Measurements from ENCODE around the gene NDUFB5. TPM values are rescaled to one million over a fixed set of nuclear protein-coding genes. Genes with fewer than 3 reads are reported as not detected.
"Not testable (repeated sequence)": the region's sequence is repeated elsewhere in the genome, so short reads cannot be mapped to it uniquely, and the experiment has no call there.

Gene NDUFB5
- polyA plus RNA-seq, 4 donors, result 202 to 248 (median 228) TPM

DNA sequence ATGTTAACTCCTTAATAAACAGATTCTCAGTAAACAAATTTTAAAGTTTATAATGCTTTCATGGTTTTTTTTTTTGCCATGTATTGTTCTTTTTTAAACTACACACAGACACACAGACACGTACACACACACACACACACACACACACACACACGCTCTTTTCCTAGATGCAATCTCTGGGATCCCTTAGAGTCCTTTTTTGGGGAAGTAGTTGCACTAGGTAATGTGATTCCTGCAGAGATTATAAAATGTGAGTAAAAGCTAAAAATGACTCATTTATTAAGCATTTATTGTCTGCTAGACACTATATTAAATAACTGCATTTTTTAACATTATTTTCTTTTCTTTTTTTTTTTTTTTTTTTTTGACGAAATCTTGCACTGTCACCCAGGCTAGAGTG, 19.9 kb downstream of the NDUFB5 start:
- no peak for DNase-seq (ENCODE audit: low read depth in 4 of 4, low spot score in 3 of 4)

DNA sequence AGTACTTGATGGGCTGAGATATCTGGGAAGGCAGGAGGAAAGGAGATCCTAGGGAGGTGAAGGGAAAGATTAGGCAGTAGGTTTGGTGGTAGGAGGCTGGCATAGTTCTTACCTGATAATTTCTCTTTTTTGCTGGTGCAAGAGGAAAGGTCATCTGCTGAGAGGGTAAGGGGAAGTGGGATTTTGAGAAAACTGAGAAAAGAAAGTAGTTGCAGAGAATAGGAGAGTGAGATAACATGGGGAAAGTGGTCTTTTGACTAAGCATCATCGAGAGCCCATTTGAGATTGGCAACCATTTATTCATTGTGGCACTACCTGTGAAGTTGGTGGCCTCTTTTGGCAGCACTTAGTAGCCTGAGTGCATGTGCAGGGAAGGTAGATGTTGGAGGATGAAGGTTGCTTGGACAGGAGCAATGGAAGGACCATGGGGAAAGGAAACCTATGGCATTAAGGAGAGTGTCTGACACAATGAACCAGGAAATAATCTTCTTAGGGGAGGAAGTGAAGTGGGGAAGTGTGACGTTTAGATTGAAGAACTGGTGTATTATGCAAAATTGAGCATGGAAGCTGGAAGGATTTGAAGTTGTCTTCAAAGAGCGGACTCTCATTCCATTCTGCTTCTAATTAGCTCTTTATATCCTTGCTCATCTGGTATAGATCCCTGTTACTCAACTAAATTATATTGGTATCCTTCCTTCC, 26.3 kb downstream of the NDUFB5 start:
- no peak for DNase-seq (ENCODE audit: low read depth in 4 of 4, low spot score in 3 of 4)

DNA sequence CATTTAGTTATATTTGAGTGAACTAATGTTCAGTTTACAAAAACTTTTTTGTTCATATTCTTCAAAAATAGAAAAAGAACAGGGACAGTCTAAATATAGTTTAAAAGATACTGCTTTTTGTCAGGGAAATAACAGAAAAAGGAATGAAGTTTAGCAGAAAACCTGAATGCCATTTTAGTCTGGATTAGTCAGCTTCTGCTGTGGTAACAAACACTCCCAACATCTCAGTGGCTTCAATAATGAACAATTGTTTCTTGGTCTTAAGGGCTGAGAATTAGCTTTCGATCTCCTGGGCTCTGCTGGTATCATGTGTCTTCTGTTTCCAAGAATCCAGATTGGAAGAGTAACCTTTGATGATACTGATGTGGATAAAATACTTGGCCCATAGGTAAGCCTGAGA, 35.9 kb downstream of the NDUFB5 start:
- no peak for DNase-seq (ENCODE audit: low read depth in 4 of 4, low spot score in 3 of 4)

DNA sequence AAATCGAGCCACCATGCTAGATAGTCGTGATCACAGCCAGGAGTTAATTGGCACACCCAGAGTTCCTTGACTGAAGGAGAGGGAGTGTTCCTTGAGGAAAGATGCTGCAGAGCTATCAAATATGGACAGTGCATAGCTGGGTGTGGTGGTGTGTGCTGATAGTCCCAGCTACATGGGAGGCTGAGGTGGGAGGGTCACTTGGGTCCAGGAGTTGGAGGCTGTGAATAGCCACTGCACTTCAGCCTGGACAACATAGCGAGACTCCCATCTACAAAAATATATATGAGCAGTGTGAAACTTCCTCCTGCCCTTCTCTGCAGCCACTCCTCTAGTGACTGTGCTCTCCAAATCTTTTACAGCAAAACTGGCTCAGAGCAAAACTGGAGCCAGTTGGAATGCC, 38.3 kb downstream of the NDUFB5 start:
- DNase-seq (ENCODE audit: low read depth in 4 of 4, low spot score in 3 of 4), result no peak

DNA sequence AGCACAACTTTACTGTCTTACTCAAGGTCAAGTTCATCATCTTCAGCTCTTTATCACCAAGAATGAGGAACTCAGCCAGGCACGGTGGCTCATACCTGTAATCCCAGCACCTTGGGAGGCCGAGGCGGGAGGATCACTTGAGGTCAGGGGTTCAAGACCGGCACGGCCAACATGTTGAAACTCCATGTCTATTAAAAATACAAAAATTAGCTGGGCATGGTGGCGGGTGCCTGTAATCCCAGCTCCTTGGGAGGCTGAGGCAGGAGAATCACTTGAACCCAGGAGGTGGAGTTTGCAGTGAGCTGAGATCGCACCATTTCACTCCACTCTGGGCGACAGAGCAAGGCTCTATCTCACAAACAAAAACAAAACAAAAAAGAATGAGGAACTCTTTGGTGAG, 39.2 kb downstream of the NDUFB5 start:
- not testable (repeated sequence) for DNase-seq (ENCODE audit: low read depth in 4 of 4, low spot score in 3 of 4)

DNA sequence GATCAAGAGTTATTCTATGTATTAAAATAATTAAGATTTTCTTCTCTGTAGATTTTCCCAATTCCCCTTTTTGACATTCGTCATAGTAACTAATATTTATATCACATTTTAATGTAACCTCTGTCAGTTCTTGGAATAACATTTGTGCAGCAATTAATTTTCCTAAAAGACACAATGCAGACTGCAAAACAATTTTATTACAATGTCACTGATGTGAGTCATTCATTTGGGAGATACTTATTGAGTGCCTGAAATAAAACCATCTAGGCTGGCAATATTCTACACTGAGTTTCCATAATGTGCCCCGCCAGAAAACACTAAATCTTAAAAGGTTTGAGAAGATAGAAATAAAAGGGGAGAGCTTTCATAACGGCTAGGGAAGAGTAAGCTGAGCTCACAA, 41.6 kb downstream of the NDUFB5 start:
- no peak for DNase-seq (ENCODE audit: low read depth in 4 of 4, low spot score in 3 of 4)

DNA sequence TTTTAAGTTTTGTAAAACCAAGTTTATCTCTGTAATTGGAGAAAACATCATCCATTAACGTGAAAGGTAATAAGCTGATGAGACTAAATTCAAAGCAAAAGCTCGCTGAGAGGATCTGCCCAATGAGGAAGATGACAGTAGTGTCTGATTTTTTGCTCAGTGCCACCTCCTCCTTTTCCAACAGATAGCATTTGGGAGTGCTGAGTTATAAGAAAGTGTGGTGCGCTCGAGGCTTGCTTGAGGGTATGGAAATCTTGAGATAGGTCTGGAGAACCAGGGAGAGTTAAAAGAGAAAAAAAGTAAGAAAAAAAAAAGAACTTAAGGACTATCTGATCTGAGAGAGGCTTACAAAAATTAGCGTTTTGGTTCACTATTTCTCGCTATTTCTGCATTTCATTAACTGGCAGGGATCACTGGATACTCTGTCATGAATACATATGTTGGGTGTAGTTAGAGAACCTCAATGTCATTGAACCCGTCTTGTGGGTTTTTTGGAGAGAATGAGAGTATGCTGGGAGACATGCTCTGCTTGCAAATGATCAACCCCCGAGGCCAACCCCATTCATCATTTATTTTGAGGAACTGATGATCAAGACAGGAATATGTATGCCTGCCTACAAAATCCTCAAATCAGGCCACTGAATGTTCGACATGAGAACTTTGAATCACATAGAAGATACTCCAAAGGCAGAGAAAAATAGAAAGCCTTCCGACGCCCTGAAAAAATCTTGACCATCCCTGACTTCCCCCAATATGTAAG, 47.3 kb downstream of the NDUFB5 start:
- DNase-seq (ENCODE audit: low read depth in 4 of 4, low spot score in 3 of 4), result no peak

DNA sequence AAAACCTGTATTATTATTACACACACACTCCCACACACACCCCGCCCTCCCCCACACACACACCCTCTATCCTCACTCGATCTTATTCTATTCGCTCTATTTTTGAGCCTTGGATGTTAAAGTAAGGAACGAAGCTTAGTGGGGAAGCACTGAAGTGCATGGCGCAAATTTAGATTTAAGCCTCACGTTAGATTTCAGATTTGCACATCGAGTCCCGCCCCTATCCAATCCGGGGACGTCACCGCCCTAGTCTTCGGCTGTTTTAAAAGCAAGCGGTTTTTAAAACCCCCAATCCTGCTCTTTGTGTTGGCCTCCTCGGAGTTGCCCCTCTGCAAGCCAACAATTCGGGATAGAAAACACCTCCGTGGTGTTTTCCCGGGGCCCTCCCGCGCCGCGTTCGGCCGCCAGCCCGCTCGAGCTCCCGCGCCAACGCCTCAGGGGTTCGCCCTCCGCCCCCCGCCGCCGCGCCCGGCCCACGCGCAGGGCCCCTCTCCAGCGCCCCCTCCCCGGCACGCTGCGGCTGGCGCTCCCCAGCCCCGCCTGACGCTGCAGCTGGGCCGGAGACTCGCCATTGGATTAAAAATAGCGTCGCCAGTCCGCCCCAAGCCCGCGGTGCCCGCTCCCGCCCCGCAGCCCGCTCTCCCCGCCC, 48.0 kb downstream of the NDUFB5 start, which contains the start of gene USP13:
Gene USP13 (plus strand): TSS at position 594 of the 649 bp plus-strand sequence. CDS start 186 bp downstream, outside the sequence.
- DNase-seq (ENCODE audit: low read depth in 4 of 4, low spot score in 3 of 4), result peak; percentile 46 to 65 (median 62)

DNA sequence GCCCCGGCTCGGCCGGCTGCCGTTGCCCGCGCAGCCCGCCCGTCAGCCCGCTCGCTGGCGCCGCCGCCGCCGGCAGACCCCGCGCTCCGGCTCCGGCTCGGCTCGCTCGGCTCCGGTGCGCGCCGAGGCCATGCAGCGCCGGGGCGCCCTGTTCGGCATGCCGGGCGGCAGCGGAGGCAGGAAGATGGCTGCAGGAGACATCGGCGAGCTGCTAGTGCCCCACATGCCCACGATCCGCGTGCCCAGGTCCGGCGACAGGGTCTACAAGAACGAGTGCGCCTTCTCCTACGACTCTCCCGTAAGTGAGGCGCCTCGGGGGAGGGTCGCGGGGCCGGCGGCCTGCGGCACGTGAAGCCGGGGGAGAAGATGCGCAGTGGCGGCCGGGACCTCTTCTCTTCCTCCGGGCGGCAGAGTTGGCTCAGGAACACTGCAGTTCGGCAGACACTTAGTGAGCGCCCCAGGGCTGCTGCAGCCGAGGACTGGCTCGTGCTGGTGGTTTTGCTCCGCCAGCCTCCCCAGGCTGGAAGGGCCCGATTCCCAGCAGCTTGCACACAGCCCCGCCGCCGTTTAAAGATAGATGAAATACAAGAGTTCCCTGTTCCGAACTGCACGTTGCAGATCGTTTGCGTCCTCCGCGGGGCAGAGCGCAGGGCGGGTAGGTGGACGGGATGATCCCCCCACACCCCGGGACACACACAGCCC, 48.7 kb downstream of the NDUFB5 start:
- peak; percentile 57 to 64 (median 61) for DNase-seq (ENCODE audit: low read depth in 4 of 4, low spot score in 3 of 4)

DNA sequence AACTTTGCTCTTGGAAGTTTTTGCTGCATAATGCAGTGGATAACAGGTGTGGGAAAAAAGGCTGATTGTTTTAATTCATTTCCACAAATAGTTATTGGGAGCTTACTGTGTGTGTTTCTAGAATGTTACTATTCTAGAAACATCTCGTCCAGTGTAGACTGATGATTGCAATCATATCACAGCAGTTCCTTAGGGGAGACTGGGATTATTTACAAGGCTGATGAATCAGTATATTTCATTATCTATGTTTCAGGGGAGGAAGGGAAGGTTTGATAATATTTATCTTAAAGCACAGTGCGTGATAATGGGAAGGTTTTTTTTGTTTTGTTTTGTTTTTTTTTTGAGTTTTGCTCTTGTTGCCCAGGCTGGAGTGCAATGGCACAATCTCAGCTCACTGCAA, 50.6 kb downstream of the NDUFB5 start:
- no peak for DNase-seq (ENCODE audit: low read depth in 4 of 4, low spot score in 3 of 4)

DNA sequence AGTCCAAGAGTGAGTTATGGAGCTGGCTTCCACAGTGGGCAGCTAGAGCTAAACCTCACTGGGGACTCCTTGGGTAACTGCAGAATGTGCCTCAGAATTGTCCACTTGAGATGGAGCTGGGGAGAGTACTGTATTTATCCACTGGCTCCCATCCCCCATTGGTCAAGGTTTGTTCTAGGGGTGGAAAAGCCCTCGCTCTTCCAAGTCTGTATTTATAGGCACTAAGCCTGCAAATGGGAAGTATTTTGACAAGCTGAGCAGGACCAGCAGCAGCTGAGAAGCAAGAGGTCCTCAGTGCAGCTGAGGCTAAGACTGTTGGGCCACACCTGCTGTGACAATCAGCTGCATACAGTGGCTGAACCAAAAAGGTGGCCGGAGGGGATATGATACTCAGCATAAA, 54.0 kb downstream of the NDUFB5 start:
- no peak for DNase-seq (ENCODE audit: low read depth in 4 of 4, low spot score in 3 of 4)

DNA sequence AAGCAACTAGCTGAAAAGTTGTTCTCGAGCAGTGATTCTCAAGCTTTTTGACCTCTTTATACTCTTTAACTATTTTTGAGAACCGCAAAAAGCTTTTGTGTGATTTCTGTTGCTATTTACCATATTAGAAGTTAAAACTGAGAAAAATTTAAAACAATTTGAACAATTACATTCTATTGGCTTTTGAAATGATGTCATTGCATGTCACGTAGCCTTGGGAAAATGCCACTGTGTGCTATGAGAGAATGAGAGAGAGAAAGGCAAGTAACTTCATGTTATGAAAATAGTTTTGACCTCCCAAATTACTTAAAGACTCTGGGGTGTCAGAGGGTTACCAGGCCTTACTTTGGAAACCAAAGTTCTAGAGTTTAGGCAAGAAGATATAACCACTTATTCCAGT, 56.3 kb downstream of the NDUFB5 start:
- DNase-seq (ENCODE audit: low read depth in 4 of 4, low spot score in 3 of 4), result no peak

DNA sequence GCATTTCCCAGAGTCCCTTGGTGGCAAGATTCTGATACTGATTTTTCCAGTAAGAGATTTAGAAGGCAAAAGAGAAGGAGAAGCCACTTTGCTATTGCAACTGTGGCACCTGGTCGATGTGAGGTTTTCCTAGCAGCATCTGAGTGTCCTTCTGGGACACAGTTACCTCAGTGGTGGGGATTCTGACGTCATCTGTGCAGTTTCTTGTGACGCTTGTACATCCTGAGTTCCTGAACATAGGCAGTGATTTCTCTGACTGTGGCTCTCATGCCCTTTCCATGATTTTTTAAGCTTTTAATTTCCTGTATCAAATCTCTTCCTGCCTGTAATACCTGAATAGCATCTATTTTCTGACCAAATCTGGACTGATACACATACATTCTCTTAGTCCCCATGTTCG, 57.2 kb downstream of the NDUFB5 start:
- no peak for DNase-seq (ENCODE audit: low read depth in 4 of 4, low spot score in 3 of 4)

DNA sequence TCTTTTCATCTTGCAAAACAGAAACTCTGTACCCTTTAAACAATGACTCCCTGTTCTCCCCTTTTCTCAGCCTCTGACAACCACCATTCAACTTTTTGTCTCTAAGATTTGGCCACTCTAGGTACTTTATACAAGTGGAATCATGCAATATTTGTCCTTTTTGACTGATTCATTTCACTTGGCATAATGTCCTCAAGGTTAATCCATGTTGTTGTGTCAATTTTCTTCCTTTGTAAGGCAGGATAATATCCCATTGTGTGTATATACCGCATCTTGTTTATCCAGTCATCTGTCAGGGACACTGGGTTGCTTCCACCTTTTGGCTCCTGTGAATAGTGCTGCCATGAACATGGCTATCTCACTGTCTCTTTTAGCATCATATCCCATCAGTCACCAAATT, 58.5 kb downstream of the NDUFB5 start:
- DNase-seq (ENCODE audit: low read depth in 4 of 4, low spot score in 3 of 4), result no peak

DNA sequence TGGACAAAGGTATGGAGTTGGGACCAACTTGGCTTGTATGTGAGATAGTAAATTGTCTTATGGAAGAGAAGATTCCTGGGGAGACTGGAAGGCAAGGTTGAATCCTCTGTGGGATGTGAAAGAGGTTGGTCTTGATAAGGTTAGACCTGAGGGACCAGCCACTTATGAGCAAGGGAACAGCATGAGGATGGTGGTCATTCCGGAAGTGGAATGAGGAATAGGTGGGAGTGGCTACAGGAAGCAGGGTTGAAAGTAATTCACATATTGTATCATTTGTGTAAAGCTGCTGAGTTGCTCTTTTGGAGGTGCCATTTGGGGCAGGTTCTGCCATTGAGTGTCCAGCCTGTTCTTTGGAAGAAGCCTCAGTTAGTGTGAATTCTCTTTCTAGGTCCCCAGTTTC, 61.4 kb downstream of the NDUFB5 start:
- no peak for DNase-seq (ENCODE audit: low read depth in 4 of 4, low spot score in 3 of 4)

DNA sequence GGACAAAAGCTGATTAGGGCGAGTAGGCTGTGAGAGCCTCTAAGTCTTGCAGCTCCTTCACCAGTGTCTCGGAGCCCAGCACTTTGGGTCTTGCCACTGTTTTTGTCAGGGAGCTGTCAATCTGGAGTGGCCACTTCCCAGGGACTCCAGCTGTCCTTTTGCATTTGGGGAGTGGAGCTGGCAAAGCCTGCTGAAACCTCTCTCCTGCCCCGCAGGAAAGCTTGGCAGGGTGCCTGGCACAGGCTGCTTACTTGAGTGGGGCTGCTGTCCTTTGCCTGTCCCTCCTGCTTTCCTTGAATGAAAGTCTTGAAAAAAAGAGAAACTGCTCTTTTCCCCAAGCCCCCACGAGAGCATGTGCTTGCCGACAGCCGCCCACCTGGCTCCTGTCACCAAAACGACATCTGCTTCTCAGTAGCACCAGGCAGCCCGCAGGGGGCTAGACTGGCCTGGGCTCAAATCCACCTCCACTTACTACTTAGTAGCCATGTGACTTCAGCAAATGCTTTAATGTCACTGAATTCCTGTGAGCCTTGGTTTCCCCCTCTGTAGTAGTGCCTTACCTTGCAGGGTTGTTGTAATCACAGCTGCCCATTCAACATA, 61.9 kb downstream of the NDUFB5 start:
- DNase-seq (ENCODE audit: low read depth in 4 of 4, low spot score in 3 of 4), result no peak

DNA sequence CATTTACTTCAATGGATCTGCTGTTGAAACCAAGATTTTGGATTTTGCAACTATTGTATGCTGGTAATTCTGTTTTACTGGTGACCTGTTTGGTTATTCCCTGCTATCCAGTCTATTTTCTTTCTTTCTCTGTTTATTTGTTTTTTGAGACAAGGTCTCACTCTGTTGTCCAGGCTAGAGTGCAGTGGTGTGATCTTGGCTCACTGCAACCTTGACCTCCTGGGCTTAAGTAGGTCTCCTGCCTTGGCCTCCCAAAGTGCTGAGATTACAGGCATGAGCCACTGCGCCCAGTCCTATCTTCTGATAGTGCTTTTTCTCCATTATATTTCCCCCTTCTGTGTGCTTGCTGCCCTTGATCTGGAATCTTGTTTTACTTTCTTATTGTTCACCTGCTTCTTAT, 63.8 kb downstream of the NDUFB5 start:
- no peak for DNase-seq (ENCODE audit: low read depth in 4 of 4, low spot score in 3 of 4)

DNA sequence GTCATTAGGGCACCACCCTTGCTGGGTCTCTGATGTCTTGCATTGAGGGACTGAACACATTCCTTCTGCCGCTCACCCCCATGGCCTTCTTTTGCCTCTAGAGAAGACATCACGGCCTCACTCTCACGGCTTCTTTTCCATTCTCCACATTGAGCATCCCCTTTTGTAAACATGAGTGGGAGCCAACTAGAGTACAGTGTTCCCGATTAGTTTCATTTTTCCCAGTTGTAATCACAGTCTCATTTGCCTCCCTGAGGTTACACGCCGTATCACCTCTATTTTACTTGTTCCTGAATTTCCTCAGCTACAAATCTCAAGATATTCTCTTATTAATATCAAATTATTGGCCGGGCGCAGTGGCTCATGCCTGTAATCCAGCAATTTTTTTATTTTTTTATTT, 65.7 kb downstream of the NDUFB5 start:
- DNase-seq (ENCODE audit: low read depth in 4 of 4, low spot score in 3 of 4), result no peak

DNA sequence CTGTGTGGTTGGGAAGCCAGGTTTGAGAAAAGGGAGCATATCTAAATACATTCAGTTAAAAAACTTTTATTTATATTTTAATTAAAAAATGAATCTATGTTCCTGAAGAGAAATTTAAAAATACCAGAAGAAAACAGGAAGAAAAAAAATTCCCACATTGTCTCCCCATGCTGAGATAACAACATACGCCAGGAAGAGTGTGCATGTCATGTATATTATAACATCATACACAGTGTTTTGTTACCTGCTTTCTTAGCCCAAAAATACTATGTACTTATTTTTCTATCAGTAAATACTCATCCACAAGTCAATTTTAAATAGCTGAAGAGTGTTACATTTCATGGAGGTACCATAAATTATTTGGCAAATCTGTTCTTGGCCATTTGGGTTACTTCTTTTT, 66.7 kb downstream of the NDUFB5 start:
- DNase-seq (ENCODE audit: low read depth in 4 of 4, low spot score in 3 of 4), result no peak

DNA sequence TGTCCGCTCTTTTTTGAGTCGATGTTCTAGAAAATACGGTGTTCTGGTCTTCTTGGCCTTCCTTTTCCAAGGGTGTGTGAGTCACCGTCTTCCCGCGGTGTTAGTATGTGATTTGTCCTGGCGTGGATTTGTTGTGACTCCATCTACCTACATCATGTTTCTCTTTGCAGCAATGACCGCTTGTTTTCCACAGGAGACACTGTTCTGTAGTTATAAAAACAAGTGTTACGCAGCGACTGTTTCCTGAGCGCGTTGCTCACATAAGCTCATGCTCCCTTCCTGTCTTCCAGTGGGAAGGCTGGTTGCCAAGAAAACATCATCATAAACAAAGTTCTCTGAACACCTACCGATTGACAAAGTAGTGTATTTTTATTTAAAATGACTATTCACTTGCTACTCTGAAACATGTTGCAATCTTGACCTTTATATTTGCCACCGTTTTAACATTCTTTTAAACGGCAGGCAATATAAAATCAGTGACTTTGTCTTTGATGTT, 67.2 kb downstream of the NDUFB5 start:
- DNase-seq (ENCODE audit: low read depth in 4 of 4, low spot score in 3 of 4), result no peak

DNA sequence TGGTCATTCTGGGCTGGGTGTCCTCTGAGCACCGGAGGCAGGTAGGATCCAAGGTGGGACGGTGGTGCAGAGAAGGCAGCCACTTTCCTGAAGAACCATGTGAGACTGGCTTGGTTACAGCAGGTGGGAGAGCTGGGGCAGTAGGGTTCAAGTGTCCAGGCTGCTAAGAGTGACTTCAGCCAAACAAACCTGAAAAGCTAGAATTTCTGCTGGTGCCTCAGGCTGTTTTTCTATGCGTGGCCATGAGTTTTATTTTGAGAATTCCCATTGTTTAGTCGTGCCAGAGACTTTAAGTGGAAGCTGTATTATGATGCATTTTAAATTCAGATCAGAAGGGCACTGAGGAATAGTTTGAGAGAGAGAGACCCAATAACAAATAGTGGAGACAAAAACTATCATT, 68.3 kb downstream of the NDUFB5 start:
- DNase-seq (ENCODE audit: low read depth in 4 of 4, low spot score in 3 of 4), result no peak
